Activated CD8-positive, alpha-beta memory T cell treated with anti-CD3 and anti-CD28 coated beads for 36 hours (primary cell): ENCODE data around the gene THOC1. TPM values are rescaled to one million over a fixed set of nuclear protein-coding genes. Genes with fewer than 3 reads are reported as not detected.

ENCODE experiments used
- total RNA-seq, 2 experiments: library from RNA; stranded (reverse); gene quantifications; one replicate each; pipeline ENCODE4 v1.2.3, GENCODE V29; 2021

Gene THOC1
- total RNA-seq, 2 experiments from 2014 or later, result 56.7 to 61.9 TPM

Other genes starting within 250 kb of the THOC1 start
- gene TUBB8B, start 218.4 kb downstream of the THOC1 start, total RNA-seq, result not detected
- 100 to 1,000 TPM; 110 to 111 TPM for gene USP14, start 109.5 kb downstream of the THOC1 start, total RNA-seq
- gene COLEC12, start 232.7 kb upstream of the THOC1 start, total RNA-seq, result not detected